Keratinocyte (primary cell): Measurements from ENCODE around the gene GGA1. TPM values are rescaled to one million over a fixed set of nuclear protein-coding genes. Genes with fewer than 3 reads are reported as not detected.
A peak's percentile ranks its signal among the peaks of the same experiment; 100 is the strongest.

Experiments used
- DNase-seq: peaks from one replicate; pipeline ENCODE4 v3.0.0-alpha.2; 2011; ENCODE audit warnings: low read depth, missing footprints, low spot score
- FAIRE-seq: peaks from 2 replicates; lab custom pipeline; 2011; peaks lifted over from hg19 to GRCh38; lab: Jason Lieb, UNC
- H2AFZ ChIP-seq: 2 replicates; pipeline ENCODE4 v1.6.0; 2012; ENCODE audit warnings: low read length, control low read depth, inconsistent platforms; ENCODE audit not compliant: control insufficient read depth
- H3K27ac ChIP-seq: 2 replicates; pipeline ENCODE4 v1.5.1; 2011; ENCODE audit warnings: low read length; ENCODE audit not compliant: control insufficient read depth, insufficient read depth
- H3K27me3 ChIP-seq: 3 replicates; pipeline ENCODE4 v1.6.0; 2011; ENCODE audit warnings: low read length; ENCODE audit not compliant: control insufficient read depth, insufficient read depth; ENCODE audit errors: extremely low read depth
- H3K36me3 ChIP-seq, 2 experiments: 2 replicates in 1 of 2; 3 replicates in 1 of 2; pipeline ENCODE4 v1.5.1; 2011; ENCODE audit warnings: low read length in 2 of 2, mild to moderate bottlenecking in 1 of 2; ENCODE audit not compliant: control insufficient read depth in 2 of 2, insufficient read depth in 2 of 2; ENCODE audit errors: extremely low read depth in 1 of 2
- H3K4me1 ChIP-seq: 3 replicates; pipeline ENCODE4 v1.5.1; 2011; ENCODE audit warnings: low read length; ENCODE audit not compliant: control insufficient read depth, insufficient read depth; ENCODE audit errors: extremely low read depth
- H3K4me2 ChIP-seq: 3 replicates; pipeline ENCODE4 v1.6.0; 2011; ENCODE audit warnings: low read depth, low read length; ENCODE audit not compliant: control insufficient read depth, insufficient read depth; ENCODE audit errors: extremely low read depth
- H3K4me3 ChIP-seq, 3 experiments: fragments of 200-600 bp in 1 of 3; sonication (generic) in 1 of 3; 2 replicates in 2 of 3; 3 replicates in 1 of 3; pipeline ENCODE4 v1.5.1; 2011 to 2016; ENCODE audit warnings: low read length in 3 of 3, mild to moderate bottlenecking in 3 of 3, control low read depth in 2 of 3, inconsistent platforms in 1 of 3, low read depth in 1 of 3, mixed read lengths in 1 of 3, mixed run types in 1 of 3, moderate library complexity in 1 of 3; ENCODE audit not compliant: control insufficient read depth in 2 of 3, insufficient read depth in 2 of 3; ENCODE audit errors: extremely low read depth in 1 of 3
- H3K79me2 ChIP-seq: 2 replicates; pipeline ENCODE4 v1.6.0; 2012; ENCODE audit warnings: low read length; ENCODE audit not compliant: control insufficient read depth, insufficient read depth
- H3K9ac ChIP-seq: 3 replicates; pipeline ENCODE4 v1.6.0; 2011; ENCODE audit warnings: low read length; ENCODE audit not compliant: control insufficient read depth, insufficient read depth; ENCODE audit errors: extremely low read depth
- H3K9me1 ChIP-seq: 3 replicates; pipeline ENCODE4 v1.6.0; 2011; ENCODE audit warnings: low read length; ENCODE audit not compliant: control insufficient read depth, insufficient read depth; ENCODE audit errors: extremely low read depth
- H3K9me3 ChIP-seq: 2 replicates; pipeline ENCODE4 v1.5.1; 2012; ENCODE audit warnings: low read depth, low read length; ENCODE audit not compliant: control insufficient read depth
- H4K20me1 ChIP-seq: 3 replicates; pipeline ENCODE4 v1.6.0; 2011; ENCODE audit warnings: low read length; ENCODE audit not compliant: control insufficient read depth, insufficient read depth; ENCODE audit errors: extremely low read depth
- CTCF ChIP-seq, 3 experiments: IDR thresholded peaks in 1 of 3; conservative IDR thresholded peaks in 1 of 3; optimal IDR thresholded peaks in 1 of 3; 2 replicates in 2 of 3; 3 replicates in 1 of 3; pipeline versions ENCODE3 to v1.5.1; 2011; ENCODE audit warnings: low read length in 3 of 3, mild to moderate bottlenecking in 3 of 3, moderate library complexity in 2 of 3, control low read depth in 1 of 3, inconsistent platforms in 1 of 3; ENCODE audit not compliant: insufficient read depth in 2 of 3; ENCODE audit errors: extremely low read depth in 1 of 3
- EZH2 ChIP-seq: IDR thresholded peaks from one replicate; pipeline ENCODE4 v1.6.1; 2012; ENCODE audit warnings: inconsistent platforms, mild to moderate bottlenecking, low read length, moderate library complexity
- dilution Hi-C: fragments of 300-500 bp; cut with MboI; formaldehyde crosslinking; loops from one replicate; pipeline ENCODE4 v1.7.0; 2020; ENCODE audit warnings: low sequenced_read_pairs; ENCODE audit not compliant: extremely low pct_ligation_motif_present
- polyA plus RNA-seq, 5 experiments: library from polyadenylated mRNA; depleted of rRNA in 3 of 5; stranded (reverse) in 3 of 5; stranded (forward) in 1 of 5; unstranded in 1 of 5; fragments of >200 nt; gene quantifications; 1 replicate in 1 of 5; 2 replicates in 3 of 5; 3 replicates in 1 of 5; pipeline versions ENCODE4 v1.2.1 to v1.2.3, GENCODE V29; 2011 to 2012; ENCODE audit warnings: missing spikeins in 2 of 5, low read depth in 1 of 5, low replicate concordance in 1 of 5

The GGA1 gene
- polyA plus RNA-seq, 1 donor (not counting 4 experiments of a cell fraction or from before 2014, with no cell fraction given): 29.2 TPM

GRCh38 chr22:37568448-37569008 lies 40.1 kb upstream of the GGA1 start:
- dilution Hi-C loops: no loop called here
- peaks cover 60% of the 10 kb centered on the region for H4K20me1 ChIP-seq
- H3K27ac ChIP-seq: no peak overlapping the region
- FAIRE-seq (no peak), DNase-seq (no peak)
- H3K4me3 ChIP-seq: no peak overlapping the region
- TF ChIP-seq EZH2: no peak
- TF ChIP-seq CTCF (optimal IDR thresholded peaks at IDR 0.05 in 1 of 3, IDR thresholded peaks at IDR 0.05 in 1 of 3, conservative IDR thresholded peaks at IDR 0.05 in 1 of 3; ENCODE audit: extremely low read depth in 1 of 3, insufficient read depth in 2 of 3, low read length in 3 of 3): no peak
- H3K27me3 ChIP-seq: no peaks in the 10 kb centered on the region
- no peak overlapping the region for H3K9ac ChIP-seq
- peaks cover 52% of the 10 kb centered on the region for H3K4me1 ChIP-seq
- H3K4me2 ChIP-seq: no peak overlapping the region
- peaks cover 21 to 33% of the 10 kb centered on the region in 2 experiments for H3K36me3 ChIP-seq
- H3K9me3 ChIP-seq: no peaks in the 10 kb centered on the region
- peaks cover 30% of the 10 kb centered on the region for H3K79me2 ChIP-seq
- peaks cover 7% of the 10 kb centered on the region for H3K9me1 ChIP-seq
- no peak overlapping the region for H2AFZ ChIP-seq

GRCh38 chr22:37569009-37569920 lies 39.4 kb upstream of the GGA1 start:
- peaks cover 26% of the 10 kb centered on the region for H3K79me2 ChIP-seq
- peaks cover 53% of the 10 kb centered on the region for H4K20me1 ChIP-seq
- no peak for TF ChIP-seq CTCF (optimal IDR thresholded peaks at IDR 0.05 in 1 of 3, IDR thresholded peaks at IDR 0.05 in 1 of 3, conservative IDR thresholded peaks at IDR 0.05 in 1 of 3; ENCODE audit: extremely low read depth in 1 of 3, insufficient read depth in 2 of 3, low read length in 3 of 3)
- TF ChIP-seq EZH2: no peak
- peaks cover under 1% of the 10 kb centered on the region for H3K9me1 ChIP-seq
- H3K27me3 ChIP-seq: no peaks in the 10 kb centered on the region
- DNase-seq (no peak), FAIRE-seq (no peak)
- no peak overlapping the region for H2AFZ ChIP-seq
- peaks cover 21 to 27% of the 10 kb centered on the region in 2 experiments for H3K36me3 ChIP-seq
- H3K4me1 ChIP-seq: peaks cover 45% of the 10 kb centered on the region
- no peak overlapping the region for H3K27ac ChIP-seq
- no peak overlapping the region for H3K4me3 ChIP-seq
- H3K9me3 ChIP-seq: no peaks in the 10 kb centered on the region
- peak overlapping the region; percentile 19 for H3K4me2 ChIP-seq
- dilution Hi-C loops: no loop called here
- no peak overlapping the region for H3K9ac ChIP-seq
